Activated T-cell treated with anti-CD3 and anti-CD28 coated beads for 4 hours (primary cell): Measurements from ENCODE around the gene FRMD5.
"Not testable (repeated sequence)": the region's sequence is repeated elsewhere in the genome, so short reads cannot be mapped to it uniquely, and the experiment has no call there.

Experiments used
- DNase-seq: peaks from one replicate; pipeline ENCODE4 v3.0.0-alpha.2; 2020

The FRMD5 gene

DNA sequence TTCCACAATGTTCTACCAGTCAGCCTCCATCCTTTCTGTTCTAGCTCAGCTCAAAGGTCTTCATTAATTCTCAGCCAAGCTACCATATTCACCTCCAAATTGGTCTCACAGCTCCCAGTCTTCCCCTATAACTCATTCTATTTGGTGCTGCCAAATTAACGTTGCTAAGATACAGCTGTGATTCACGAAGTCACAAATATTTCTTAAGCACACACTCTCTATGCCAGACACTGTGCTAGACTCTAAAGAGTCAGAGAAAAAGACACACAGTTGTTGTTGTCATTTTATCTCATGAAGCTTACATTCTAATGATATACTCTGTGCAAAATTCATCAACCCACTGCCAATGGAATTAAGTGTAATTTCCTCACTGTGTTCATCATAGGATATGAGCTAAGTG is 102.8 kb downstream of the FRMD5 start:
- DNase-seq = no peak

DNA sequence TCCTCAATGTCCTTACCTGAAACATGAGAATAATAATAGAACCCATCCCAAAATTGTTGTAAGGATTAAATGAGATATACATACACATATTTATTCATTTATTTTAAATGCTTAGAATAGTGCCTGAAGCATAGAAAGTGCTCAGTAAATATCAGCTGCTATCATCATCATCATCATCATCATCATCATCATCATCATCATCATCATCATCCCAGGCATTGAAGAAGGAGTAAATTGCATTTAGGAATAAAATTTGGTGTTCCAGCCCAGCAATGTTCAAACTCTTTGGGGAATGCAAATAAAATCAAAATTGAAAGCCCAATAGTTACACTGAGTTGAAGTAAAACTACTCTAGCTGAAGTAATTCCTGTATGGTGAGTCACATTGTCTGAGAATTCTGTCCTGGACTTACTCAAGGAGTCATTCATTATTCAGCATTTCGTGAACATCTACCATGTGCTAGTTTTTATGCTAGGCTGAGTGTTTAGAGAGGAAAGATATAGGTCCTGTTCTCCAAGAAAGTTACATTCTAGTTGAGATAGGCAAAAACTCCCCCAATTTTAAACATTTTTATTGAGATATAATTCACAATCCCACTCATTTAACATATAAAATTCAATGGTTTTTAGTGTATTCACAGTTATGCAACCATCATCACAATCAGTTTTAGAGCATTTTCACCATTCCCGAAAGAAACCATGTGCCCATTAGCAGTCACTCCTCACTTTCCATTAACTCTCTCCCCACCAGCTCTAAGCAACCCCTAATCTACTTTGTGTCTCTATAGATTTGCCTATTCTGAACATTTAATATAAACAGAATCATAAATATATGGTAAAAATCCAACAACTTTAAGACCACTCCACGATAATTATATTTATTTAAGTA is 107.2 kb downstream of the FRMD5 start:
- no peak for DNase-seq

DNA sequence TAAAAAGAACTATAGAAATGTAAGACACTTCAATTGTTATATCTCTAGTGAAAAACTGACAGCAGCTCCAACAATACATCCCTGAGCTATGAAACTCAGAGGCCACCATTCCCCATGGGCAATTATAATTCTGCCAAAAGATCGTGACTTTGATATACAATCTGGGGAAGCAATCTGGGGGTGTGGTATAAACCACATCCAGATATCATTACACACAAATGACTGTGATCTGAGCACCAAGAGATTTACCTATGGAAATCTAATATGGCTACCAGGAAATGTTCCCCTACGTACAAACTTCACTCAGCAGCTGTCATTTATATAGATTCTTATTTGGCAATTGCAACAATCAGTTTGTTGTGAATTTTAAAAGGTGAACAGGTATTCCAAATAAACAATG is 110.3 kb downstream of the FRMD5 start:
- DNase-seq = no peak

DNA sequence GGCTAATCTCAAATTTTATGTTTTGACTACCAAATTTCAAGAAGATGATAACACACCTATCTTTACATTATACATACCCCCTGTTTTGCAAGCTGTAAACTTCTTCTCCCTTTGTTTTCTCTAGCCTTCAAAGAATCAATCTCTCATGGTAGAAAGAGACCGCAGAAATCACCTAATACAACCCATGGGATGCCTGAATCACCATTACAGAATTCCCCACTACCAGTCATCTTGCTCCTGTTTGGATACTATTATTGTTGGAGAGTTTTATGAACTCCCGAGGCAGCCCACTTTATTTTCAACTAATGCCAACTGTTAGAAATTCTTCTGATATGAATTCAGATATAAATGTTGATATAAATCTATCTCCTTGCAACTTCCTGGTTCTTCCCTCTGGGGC is 110.9 kb downstream of the FRMD5 start:
- no peak for DNase-seq

DNA sequence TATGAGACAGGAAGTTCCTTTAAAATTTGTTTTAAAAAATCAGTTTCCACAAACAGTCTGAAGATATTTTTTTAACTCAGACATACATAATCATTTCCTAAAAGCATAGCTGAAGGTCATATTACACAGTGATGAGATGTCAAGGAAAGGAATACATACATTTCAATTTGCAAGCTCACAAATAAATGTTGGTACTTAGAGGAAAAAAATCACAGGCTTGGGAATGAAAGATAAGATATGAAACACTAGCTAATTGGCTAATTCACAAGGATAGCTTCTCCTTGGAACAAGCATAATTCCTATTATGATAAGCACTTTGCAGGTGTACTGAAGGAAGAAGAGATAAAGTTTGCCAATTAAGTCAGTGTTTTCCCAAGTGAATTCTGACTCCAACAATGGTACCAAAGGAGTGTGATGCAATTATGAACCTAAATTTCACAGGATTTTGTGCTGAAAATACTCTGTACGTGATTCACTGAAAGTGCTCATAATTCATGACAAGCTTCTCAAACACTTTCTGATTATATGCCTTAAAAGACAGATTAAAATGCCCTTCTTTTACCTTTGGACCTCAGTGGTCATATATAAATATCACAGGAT is 112.4 kb downstream of the FRMD5 start:
- no peak for DNase-seq

DNA sequence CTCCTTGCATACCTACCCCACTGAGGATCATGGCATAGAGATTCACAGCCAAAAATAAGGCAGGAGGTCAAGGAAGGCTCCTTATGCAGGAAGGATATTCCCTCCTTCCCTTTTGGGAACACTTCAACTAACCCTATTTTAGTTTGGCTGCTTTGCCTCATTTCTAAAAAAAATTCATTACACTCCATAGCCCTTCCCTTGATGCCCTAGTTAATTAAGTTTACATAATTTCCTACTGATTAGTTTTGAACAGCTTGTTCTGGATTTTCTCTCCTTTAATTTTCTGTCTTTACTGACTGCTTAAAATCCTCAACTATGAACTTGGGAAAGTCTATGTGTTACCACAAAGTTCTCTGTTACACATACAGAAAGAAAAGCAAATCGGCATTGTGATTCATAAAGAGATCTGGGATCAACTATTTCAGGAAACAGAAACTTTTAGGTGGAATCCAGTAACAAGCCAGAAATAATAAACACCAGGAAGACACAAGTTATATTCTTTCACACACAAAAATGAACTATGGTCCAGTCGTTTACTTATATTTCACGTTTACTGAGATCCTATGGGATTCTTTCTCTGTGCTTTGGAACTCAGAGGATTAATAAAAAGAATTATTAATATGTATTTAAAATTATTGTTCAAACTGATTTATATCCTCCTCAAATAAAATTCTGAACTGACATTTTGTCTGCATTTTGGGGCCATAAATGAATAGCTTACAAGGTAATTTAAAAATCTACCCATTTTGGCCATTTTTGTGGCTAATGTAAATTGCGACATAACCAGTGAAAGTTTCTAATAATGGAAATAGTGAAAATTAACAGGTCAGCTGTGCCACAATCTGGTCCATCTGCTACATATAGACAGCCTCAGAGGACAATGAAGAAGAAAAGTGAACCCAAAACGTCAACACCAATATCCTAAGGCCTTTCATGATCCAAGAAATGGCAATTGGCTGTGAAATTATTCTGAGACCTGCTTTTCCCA is 113.8 kb downstream of the FRMD5 start:
- DNase-seq = no peak

DNA sequence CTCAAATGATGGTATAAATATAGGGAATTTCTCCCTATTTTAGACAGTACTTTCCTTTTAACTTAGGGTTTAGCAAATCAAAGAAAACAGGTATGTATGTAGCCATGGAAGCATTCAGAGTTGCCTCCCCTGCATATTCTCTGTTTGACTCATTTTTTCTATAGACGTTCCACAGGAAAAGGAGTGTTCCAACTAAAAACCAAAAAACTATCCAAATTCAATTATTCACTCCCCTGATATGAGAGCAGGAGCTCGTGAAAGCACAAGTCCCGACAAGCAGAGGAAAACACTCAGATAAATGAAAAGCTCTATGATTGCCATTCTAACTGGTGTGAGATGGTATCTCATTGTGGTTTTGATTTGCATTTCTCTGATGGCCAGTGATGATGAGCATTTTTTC is 119.5 kb downstream of the FRMD5 start:
- no peak for DNase-seq

DNA sequence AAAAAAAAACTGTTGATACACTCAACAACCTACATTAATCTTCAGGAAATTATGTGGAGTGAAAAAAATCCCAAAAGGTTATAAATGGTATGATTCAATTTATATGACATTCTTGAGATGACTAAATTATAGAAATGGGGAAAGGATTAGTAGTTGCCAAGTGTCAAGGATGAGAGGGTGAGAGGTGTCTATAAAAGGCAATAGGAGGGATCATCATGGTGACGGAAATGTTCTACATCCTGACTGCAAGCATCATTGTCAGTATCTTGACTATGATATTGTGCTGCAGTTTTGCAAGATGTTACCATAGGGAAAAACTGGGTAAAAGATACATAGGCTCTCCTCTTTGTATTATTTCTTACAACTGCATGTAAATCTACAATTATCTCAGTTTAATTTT is 125.6 kb downstream of the FRMD5 start:
- no peak for DNase-seq

DNA sequence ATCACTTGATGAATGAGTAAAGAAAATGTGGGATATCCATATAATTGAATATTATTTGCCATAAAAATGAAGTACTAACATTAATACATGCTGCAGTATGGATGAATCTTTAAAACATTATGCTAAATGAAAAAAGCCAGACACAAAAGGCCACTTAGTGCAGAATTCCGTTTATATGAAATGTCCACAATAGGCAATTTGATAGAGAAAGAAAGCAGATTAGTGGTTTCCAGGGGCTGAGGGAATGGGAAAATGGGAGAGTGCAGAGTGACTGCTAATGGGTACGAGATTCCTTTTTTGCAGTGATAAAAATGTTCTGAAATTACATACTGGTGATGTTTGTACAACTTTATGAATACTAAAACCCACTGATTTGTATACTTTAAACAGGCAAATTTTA is 126.7 kb downstream of the FRMD5 start:
- DNase-seq = no peak

DNA sequence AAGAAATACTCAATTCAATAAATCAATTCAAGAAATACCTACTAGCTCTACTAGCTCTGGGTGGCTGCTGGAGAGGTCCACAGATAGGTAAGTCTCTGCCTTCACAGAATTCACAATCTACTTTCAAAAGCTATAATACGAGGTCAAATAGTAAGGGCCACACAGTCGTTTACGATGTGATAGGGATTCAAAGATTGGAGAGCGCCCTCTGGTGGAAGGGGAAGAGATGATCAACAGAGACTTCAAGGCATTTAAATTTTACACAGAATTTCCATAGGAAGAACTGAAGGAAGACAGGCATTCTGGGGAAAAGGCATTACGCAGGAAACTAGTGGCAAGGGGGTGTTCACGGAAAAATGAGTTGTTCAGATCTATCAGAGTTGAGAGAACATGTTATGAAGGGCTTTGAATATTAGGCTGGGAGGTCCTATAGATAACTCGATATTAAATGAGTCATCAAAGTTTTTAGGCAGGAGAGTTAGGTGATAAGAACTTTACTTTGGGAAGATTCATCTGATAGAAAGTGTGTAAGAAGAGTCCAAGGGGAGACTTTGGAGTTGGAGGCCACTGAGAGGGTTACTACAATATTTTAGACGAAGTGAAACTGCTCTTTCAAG is 128.8 kb downstream of the FRMD5 start:
- peak; percentile 48 for DNase-seq

DNA sequence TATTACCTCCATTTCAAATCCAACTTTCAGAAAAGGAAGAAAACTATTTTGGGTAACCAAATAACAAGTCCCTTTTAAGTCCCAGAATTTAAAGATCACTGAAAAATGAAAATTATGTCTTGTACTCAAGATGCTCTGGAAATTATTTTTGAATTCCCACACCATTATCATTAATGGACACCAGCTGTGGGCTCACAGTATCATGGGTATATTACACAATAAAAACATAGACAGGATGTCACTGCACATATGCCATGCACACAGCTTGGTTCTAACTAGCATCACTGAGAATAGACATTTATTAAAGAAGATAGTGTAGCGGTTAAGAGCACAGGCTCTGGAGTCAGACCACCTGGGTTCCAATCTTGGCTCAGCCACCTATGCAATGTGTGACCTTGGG is 130.4 kb downstream of the FRMD5 start:
- no peak for DNase-seq

DNA sequence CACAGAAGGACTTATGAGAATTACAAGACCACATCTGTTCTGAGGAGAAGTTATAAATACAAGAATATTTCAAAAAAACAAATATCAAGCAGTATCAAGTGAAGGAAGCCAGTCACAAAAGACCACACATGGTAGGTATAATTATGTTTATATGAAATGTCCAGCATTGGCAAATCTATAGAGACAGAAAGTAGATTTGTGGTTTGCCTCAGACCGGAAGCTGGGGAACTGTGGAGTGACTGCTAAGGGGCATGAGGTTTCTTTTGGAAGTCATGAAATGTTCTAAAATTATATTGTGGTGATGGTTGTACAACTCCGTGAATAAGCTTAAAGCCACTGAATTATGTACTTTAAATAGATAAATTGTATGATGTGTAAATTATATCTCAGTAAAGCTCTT is 136.9 kb downstream of the FRMD5 start:
- DNase-seq = no peak

DNA sequence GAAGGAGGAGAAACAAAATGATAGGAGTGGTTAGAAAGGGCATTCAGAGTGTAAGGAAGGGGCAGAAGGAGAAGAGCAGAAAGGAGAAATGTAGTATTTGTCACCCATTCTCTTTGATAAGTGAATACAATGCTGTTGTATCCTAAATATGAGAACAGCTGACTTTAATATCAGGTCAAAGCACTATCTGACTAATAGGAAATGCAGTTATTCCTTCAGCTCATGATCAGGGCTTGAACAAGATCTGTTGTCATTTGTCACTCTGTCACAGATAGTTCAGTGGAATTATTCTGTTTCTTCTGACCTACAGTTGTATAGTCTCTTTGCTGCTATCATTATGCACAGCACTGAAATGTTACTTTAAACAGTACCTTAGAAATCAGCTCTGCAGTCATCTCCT is 149.4 kb downstream of the FRMD5 start:
- DNase-seq = no peak

DNA sequence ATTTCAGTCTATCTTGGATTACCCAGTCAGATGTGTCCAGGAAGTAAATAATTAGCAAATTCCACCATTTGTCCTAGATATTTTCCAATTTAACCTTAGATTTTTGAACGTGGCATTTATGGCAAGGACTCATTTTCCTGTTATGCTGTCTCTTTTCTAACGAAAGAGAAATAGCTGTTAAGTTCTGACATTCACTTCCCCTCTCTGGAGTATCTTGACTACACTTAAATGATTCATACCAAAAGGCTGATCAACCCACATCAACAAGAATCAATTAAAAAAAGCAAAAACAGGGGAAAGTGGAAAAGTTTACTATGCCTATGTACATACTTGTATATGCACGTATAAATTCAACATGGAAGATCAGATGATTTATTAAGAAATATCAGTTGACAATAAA is 149.9 kb downstream of the FRMD5 start:
- no peak for DNase-seq

DNA sequence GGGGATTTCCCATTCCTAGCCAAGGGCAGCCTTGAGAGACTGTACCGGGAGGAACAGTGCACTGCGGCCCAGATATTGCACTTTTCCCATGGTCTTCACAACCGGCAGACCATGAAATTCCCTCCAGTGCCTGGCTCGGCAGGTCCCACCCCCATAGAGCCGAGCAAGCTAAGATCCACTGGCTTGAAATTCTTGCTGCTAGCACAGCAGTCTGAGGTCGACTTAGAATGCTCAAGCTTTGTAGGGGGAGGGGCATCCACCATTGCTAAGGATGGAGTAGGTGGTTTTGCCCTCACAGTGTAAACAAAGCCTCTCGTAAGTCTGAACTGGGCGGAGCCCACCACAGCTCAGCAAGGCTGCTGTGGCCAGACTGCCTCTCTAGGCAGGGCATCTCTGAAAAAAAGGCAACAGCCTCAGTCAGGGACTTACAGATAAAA is 156.3 kb downstream of the FRMD5 start:
- no peak for DNase-seq

DNA sequence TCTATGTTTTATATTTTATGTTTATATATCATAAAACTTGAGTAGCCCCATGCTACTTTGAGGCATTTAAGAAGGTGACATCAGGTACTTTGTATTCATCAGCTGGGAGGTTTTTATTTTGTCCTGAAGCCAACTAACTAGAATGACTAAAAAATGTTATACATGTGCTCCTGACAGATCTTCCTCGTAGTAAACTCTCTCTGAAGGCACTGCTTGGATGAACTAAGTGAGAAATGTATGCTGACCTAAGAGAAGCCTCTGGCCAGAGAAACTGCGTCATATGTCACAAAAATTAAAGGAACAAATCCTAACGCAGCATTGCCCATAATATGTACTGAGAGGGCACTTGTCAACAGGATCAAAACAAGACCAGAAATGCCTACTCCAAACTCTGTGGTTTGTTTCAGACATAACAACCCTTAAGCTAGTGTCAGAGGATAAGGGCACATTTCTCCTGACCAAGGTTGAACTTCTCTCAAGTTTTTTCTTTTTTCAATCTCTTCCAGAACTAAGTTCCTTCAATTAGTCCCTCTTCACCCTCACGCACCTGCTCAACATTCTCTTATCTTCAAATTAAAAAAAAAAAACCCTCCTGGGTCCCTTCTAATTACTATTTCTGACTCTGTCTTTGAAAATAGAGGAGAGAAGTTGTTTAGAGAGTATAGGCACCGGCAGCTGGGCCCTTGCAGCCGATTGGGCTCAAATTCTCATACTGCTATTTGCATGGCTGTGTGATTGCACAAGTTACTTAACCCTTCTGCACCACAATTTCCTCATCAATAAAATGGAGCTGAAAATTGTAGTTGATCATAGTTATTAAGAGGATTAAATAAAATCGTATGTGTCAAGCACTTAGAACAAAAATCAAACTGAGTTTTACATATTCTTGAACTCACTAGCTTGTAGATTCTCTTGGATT is 159.0 kb downstream of the FRMD5 start:
- no peak for DNase-seq

DNA sequence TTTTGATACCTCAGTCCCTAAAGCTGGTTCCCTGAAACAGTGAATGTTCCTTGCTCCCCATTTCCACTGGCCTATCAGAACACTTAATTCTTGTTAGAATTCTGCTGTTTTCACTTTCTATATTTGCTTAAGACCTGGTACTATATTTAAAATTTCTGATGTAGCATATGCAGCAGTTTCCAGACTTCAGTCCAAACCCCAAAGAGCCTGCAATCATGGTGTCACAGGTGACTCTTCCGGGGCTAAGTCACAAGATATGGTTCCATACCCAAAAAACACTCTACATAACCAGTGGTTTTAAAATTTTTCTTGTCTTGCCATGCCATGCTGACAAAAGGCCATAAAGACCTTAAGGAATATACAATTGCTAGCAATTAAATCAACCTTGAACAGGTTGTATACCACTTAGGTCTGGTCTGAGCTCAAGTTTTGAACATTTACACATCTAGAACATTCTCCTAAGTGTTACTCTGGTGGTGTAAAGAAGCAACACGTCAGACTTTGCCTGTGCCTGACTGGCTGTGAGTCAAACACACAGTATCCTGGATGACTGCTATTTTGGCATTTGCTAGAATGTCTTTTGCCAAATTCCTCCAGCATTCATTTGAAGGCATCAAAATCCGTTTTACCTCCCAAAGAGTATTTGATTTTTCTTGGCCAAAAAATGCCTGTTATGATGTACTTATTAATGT is 160.0 kb downstream of the FRMD5 start:
- DNase-seq = no peak

DNA sequence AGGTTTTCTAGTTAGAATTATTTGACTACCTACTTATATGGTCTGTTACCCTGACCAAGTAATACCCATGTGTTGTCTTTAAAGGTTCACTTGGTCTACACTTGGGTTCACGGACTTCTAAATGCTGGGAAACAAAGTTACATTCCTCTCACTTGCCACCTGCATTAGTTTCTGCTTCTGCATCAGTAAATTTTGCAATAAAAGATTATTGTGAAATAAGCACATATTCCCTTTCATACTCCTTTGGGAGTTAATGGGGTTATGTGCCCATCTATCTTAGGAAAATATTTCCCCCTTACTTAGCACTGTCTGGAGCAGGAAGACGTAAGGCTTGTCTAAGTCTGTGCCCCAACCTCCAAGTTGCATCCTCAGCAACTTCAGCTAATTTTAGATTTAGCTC is 160.7 kb downstream of the FRMD5 start:
- DNase-seq = no peak

DNA sequence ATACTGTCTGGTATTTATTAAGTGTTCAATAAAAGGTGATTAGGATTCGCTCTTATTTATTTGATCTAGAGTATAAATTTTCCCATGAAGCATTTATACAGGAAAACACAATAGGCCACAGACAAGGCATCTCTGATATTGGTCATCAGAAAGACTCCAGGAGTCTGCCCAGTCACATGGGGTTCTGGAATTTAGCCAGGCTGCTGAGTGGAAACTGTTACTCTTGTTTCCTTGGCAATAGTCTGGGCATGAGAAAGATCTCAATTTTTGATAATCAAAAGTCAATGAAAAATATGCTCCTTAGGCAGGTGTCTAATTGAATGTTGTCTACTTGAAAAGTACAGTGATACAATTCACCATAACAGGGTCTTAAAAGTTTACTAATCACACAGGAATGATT is 161.2 kb downstream of the FRMD5 start:
- DNase-seq = no peak

DNA sequence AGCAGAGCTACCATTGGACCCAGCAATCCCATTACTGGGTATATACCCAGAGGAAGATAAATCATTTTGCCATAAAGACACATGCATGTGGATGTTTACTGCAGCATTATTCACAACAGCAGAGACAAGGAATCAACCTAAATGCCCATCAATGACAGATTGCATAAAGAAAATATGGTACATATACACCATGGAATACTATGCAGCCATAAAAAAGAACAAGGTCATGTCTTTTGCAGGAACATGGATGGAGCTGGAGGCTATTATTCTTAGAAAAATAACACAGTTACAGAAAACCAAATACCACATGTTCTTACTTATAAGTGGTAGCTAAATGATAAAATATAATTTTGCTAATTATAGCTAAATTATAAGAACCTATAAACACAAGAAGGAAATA is 162.3 kb downstream of the FRMD5 start:
- DNase-seq = not testable (repeated sequence)

DNA sequence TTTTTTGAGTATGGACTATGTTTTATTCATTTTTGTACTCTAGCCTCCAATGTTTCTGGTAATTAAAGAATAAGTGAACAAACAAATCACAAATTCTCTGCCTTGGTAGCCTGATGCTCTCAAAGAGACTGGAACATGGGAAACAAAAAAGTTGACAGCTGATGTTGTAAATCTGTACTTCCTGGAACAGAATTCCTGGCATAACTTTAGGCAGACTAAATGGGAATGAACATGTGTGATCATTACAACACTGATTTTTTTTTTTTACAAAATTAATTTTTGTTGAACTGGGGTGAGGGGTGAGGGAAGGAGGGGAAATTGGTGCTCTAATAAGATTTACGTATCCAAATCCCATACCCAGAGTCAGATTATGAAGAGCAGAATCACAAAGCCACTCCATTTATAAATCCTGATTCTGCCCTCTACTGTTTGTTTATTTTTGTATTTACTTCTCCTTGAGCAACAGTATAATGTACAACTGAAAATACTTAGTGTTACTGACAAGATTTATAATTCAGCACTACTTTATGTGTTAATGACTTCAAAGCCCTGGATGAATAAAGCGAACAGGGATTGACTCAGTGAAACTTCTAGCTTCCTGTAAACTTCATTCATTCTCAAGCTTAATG is 165.0 kb downstream of the FRMD5 start:
- DNase-seq = no peak
